Stimulated activated memory B cell treated with anti-CD40 and anti-IgM and Interleukin-4, amounts not matched to agents 10 μg/mL and 1 μg/mL and 100 μg/mL, for 72 hours (primary cell): ENCODE data around the gene SNW1.

Source experiments
- ATAC-seq: fragments of 150-1000 bp; cut with Tn5 transposase; 2 replicates; pipeline ENCODE4 v1.10.0; 2021
- H3K27ac Mint-ChIP-seq: one replicate; pipeline ENCODE4 v1.8.0; 2022; ENCODE audit warnings: mild to moderate bottlenecking, mixed read lengths
- H3K27me3 Mint-ChIP-seq: one replicate; pipeline ENCODE4 v1.8.0; 2022; ENCODE audit warnings: mixed read lengths
- H3K36me3 Mint-ChIP-seq: one replicate; pipeline ENCODE4 v1.8.0; 2022; ENCODE audit warnings: mixed read lengths
- H3K4me1 Mint-ChIP-seq: one replicate; pipeline ENCODE4 v1.8.0; 2022; ENCODE audit warnings: mixed read lengths
- H3K4me3 Mint-ChIP-seq: one replicate; pipeline ENCODE4 v1.8.0; 2022; ENCODE audit warnings: mild to moderate bottlenecking, moderate library complexity, mixed read lengths
- H3K9me3 Mint-ChIP-seq: one replicate; pipeline ENCODE4 v1.8.0; 2022; ENCODE audit warnings: mixed read lengths

SNW1 gene

GRCh38 chr14:77714926-77715325 is 46.0 kb downstream of the SNW1 start:
- Mint-ChIP-seq H3K9me3 (no peaks in the 10 kb centered on the region), H3K36me3 (peaks cover 39% of the 10 kb centered on the region), H3K27ac (peak overlapping the region; percentile 75), H3K27me3 (no peaks in the 10 kb centered on the region), H3K4me3 (no peak overlapping the region), H3K4me1 (peaks cover 11% of the 10 kb centered on the region)
- no peak for ATAC-seq

GRCh38 chr14:77710364-77710763 is 50.6 kb downstream of the SNW1 start:
- Mint-ChIP-seq H3K36me3 (peaks cover 28% of the 10 kb centered on the region), H3K27ac (peak overlapping the region; percentile 63), H3K4me3 (no peak overlapping the region), H3K27me3 (no peaks in the 10 kb centered on the region), H3K9me3 (no peaks in the 10 kb centered on the region), H3K4me1 (peaks cover 39% of the 10 kb centered on the region)
- no peak for ATAC-seq

DNA sequence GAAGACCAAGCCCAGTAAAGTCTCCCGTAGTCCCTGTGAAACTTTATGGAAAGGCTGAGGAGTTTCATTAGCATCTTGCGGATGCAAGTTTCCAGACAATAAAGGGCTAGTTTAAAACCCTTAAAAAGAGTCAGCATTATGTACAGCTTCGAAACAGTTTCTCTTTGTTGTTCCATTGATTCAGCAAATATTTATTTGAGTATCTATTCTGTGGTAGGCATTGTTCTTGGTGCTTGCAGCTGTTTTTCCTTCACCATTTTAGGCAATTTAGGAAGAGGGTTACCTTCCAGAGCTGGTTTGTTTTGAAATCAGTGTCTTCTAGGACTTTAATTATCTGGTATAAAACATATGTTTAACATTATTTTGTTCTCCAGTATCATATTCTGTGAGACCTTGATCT is 51.5 kb downstream of the SNW1 start:
- H3K4me1 Mint-ChIP-seq = peaks cover 33% of the 10 kb centered on the region
- peaks cover 19% of the 10 kb centered on the region for H3K36me3 Mint-ChIP-seq
- no peaks in the 10 kb centered on the region for H3K9me3 Mint-ChIP-seq
- no peak for ATAC-seq
- peak overlapping the region; percentile 63 for H3K27ac Mint-ChIP-seq
- no peaks in the 10 kb centered on the region for H3K27me3 Mint-ChIP-seq
- H3K4me3 Mint-ChIP-seq = peak overlapping the region; percentile 93

DNA sequence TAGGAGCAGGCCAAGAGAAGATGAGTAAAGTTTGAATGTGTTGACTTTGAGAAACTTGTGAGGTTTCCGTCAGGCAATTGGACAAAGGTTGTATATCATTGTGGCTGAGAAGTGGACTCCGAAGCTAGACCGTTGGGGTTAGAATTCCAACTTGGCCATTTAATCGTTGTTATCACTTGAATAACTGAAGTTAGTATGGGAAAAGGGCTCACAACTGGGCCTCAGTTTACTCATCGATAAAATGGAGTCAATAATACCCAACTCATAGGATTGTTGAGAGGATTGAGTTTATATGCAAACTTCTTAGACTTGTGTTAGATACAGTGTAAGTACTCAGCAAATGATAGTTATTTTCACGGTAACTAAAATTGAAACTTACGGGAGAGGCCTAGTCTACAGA is 52.2 kb downstream of the SNW1 start:
- peaks cover 19% of the 10 kb centered on the region for H3K36me3 Mint-ChIP-seq
- peaks cover 33% of the 10 kb centered on the region for H3K4me1 Mint-ChIP-seq

DNA sequence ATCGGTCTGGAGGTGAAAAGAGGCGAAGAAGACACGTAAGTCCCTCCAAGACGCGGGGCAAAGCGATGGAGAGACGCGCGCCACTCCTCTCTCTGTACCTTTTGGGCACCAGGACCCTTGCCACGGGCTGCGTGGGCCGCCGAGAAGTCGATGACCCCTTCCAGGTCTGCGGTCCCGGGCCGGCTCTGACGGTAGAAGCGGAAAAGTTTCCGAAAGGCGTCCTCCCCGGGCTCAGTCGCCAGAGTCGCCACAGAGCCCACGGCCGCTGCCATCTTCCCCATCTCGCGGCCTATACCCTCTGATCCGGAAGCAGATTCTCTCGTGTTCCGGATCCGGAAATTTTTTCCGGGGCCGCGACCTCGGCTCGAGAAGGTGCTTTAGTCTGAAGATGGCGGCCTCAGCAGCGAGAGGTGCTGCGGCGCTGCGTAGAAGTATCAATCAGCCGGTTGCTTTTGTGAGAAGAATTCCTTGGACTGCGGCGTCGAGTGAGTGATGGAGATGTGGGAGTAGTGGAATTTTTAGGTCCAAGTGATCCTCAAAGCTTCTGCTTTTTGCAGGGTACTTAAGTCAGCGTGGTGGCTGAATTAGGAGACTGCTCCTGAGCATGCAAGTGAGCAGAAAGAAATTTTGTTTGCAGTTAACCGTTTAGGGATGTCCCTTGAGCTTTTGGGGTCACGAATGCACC is 53.1 kb downstream of the SNW1 start, which contains the start of the genes ALKBH1 and SLIRP:
Gene ALKBH1, minus strand, starts transcription at position 300 of the 685 bp plus-strand sequence. Its CDS starts 19 bp downstream, at position 281.
Gene SLIRP, plus strand, starts transcription at position 380 of the 685 bp plus-strand sequence. Its CDS starts 9 bp downstream, at position 389.
- peak; percentile 99 for ATAC-seq
- Mint-ChIP-seq H3K9me3 (no peaks in the 10 kb centered on the region), H3K36me3 (peaks cover 19% of the 10 kb centered on the region), H3K4me1 (peaks cover 33% of the 10 kb centered on the region), H3K4me3 (peak within 1 kb of the TSS; percentile 93), H3K27ac (peak within 1 kb of the TSS; percentile 92), H3K27me3 (no peaks in the 10 kb centered on the region)

More for the DNA sequence above, 52.2 kb downstream of the SNW1 start:
- no peaks in the 10 kb centered on the region for H3K9me3 Mint-ChIP-seq
- H3K27ac Mint-ChIP-seq = peak overlapping the region; percentile 92
- no peak for ATAC-seq
- peak overlapping the region; percentile 93 for H3K4me3 Mint-ChIP-seq
- H3K27me3 Mint-ChIP-seq = no peaks in the 10 kb centered on the region

GRCh38 chr14:77707355-77707723 is 53.6 kb downstream of the SNW1 start:
- Mint-ChIP-seq H3K27ac (peak overlapping the region; percentile 92), H3K4me1 (peaks cover 33% of the 10 kb centered on the region), H3K36me3 (peaks cover 19% of the 10 kb centered on the region), H3K9me3 (no peaks in the 10 kb centered on the region), H3K4me3 (peak overlapping the region; percentile 93), H3K27me3 (no peaks in the 10 kb centered on the region)
- ATAC-seq = peak; percentile 46

- Mint-ChIP-seq H3K27ac (no peak overlapping the region), H3K9me3 (no peaks in the 10 kb centered on the region), H3K4me3 (no peak overlapping the region), H3K27me3 (no peaks in the 10 kb centered on the region), H3K4me1 (no peaks in the 10 kb centered on the region), H3K36me3 (peaks cover 74% of the 10 kb centered on the region)
- ATAC-seq = no peak
These were observed 69.7 kb downstream of the SNW1 start for GRCh38 chr14:77691259-77691658.

GRCh38 chr14:77682158-77682553 is 78.8 kb downstream of the SNW1 start:
- no peak overlapping the region for H3K27ac Mint-ChIP-seq
- ATAC-seq = no peak

DNA sequence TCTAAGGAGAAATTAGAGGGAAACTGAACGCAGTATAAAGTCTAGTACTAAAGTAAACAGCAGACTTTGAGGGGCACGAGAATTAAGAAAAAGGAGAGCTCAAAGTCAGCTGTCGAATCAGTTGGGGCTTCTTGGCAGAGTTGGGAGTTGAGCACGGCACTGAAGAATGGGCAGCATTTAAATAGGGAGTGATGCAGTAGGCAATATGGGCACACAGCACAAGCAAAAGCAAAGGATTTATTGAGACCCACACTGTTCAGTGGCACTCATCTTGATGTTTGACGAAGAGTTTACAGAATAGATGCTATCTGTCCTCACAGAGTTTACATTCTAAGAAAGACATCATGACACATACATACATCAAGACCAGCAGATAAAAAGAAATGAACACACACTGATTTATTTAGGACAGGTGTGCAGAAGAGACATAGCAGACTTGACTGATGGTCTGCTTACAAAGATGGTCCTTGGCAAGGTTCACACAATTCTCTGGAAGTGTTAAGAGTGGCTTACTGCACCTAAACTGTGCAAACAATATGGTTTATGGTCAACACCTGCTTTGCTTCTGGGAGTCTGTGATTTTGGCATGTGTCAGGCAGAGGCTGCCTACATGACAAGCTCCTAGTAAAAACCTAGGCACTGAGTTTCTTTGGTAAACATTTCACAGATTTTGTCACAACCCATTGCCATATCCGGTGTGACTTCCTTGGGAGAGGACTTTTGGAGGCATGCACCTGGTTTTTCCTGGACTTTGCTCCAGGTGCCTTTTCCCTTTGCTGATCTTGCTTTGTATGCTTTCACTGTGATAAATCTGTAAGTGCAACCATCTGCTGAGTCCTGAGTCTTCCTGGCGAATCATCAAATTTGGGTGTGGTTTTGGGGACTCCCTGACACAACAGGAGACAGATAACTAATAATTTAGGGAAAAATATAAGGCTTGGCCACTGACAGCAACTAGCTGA is 79.5 kb downstream of the SNW1 start:
- Mint-ChIP-seq H3K4me1 (no peaks in the 10 kb centered on the region), H3K27me3 (no peaks in the 10 kb centered on the region), H3K36me3 (peaks cover 49% of the 10 kb centered on the region), H3K9me3 (no peaks in the 10 kb centered on the region), H3K27ac (no peak overlapping the region), H3K4me3 (no peak overlapping the region)
- no peak for ATAC-seq

More at GRCh38 chr14:77682158-77682553, 78.8 kb downstream of the SNW1 start:
- no peaks in the 10 kb centered on the region for H3K27me3 Mint-ChIP-seq
- H3K36me3 Mint-ChIP-seq = peaks cover 52% of the 10 kb centered on the region
- H3K9me3 Mint-ChIP-seq = no peaks in the 10 kb centered on the region
- no peaks in the 10 kb centered on the region for H3K4me1 Mint-ChIP-seq
- H3K4me3 Mint-ChIP-seq = no peak overlapping the region

- H3K9me3 Mint-ChIP-seq = no peaks in the 10 kb centered on the region
- ATAC-seq = no peak
- no peak overlapping the region for H3K27ac Mint-ChIP-seq
- H3K36me3 Mint-ChIP-seq = peaks cover 70% of the 10 kb centered on the region
- H3K4me1 Mint-ChIP-seq = no peaks in the 10 kb centered on the region
- H3K27me3 Mint-ChIP-seq = no peaks in the 10 kb centered on the region
- no peak overlapping the region for H3K4me3 Mint-ChIP-seq
These were observed 86.0 kb downstream of the SNW1 start for GRCh38 chr14:77674931-77675330.

GRCh38 chr14:77673193-77673592 is 87.8 kb downstream of the SNW1 start:
- no peaks in the 10 kb centered on the region for H3K9me3 Mint-ChIP-seq
- peaks cover 54% of the 10 kb centered on the region for H3K36me3 Mint-ChIP-seq
- H3K27me3 Mint-ChIP-seq = no peaks in the 10 kb centered on the region
- H3K4me1 Mint-ChIP-seq = no peaks in the 10 kb centered on the region
- H3K4me3 Mint-ChIP-seq = no peak overlapping the region
- no peak overlapping the region for H3K27ac Mint-ChIP-seq
- no peak for ATAC-seq
